Measurements from ENCODE around the gene MEGF11.

DNA sequence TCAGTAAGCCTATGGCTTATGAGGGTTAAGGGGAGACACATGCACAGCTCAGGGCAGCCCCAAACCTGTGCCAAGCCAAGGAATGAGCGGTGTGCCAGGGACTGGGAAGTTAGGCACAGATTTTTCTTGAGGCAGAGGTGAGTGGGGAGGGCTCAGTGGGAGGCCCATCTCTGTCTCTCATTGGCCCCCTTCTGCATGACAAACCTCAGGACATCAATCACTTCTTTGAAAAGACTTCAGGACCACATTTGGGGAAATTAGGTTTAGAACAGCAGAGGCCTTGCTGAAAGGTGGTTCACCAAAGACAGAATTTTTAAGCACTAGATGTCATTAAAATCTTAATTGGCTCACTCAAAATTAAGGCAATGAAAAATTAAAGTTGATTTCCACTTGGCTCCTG, 327.1 kb downstream of the MEGF11 start:
- TF ChIP-seq POLR2A (IDR thresholded peaks at IDR 0.05) = no peak
- TF ChIP-seq, protein P1, sequence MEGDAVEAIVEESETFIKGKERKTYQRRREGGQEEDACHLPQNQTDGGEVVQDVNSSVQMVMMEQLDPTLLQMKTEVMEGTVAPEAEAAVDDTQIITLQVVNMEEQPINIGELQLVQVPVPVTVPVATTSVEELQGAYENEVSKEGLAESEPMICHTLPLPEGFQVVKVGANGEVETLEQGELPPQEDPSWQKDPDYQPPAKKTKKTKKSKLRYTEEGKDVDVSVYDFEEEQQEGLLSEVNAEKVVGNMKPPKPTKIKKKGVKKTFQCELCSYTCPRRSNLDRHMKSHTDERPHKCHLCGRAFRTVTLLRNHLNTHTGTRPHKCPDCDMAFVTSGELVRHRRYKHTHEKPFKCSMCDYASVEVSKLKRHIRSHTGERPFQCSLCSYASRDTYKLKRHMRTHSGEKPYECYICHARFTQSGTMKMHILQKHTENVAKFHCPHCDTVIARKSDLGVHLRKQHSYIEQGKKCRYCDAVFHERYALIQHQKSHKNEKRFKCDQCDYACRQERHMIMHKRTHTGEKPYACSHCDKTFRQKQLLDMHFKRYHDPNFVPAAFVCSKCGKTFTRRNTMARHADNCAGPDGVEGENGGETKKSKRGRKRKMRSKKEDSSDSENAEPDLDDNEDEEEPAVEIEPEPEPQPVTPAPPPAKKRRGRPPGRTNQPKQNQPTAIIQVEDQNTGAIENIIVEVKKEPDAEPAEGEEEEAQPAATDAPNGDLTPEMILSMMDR (IDR thresholded peaks at IDR 0.05) = no peak

All from breast epithelium (tissue), 3 donors.